Measurements from ENCODE around the gene CLCN1. TPM values are rescaled to one million over a fixed set of nuclear protein-coding genes. Genes with fewer than 3 reads are reported as not detected.

The CLCN1 gene
- total and polyA plus RNA-seq, 2 of the 8 experiments (the other 6 are each of a cell fraction or from before 2014, with no cell fraction given): 0.36 to 0.41 TPM

DNA sequence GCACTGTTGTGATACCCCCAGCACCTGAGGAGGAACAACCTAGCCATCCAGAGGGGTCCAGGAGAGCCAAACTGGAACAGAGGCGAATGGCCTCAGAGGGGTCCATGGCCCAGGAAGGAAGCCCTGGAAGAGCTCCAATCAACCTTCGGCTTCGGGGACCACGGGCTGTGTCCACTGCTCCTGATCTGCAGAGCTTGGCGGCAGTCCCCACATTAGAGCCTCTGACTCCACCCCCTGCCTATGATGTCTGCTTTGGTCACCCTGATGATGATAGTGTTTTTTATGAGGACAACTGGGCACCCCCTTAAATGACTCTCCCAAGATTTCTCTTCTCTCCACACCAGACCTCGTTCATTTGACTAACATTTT, 29.4 kb upstream of the CLCN1 start:
- Histone ChIP-seq H3K14ac (ENCODE audit: insufficient read length) (no peak overlapping the region), H3K9ac (replicated peaks in 1 of 4; ENCODE audit: extremely low read depth in 1 of 4, low read depth in 3 of 4, low read length in 3 of 4) (no peak overlapping the region), H3K27ac (ENCODE audit: low read depth, low read length) (no peak overlapping the region), H3K4me2 (ENCODE audit: insufficient read depth in 1 of 2, low read depth in 2 of 2, low read length in 2 of 2) (no peak overlapping the region), H3K56ac (replicated peaks; ENCODE audit: insufficient read length, low read depth, low read length) (no peak overlapping the region), H3K23me2 (ENCODE audit: low read depth, low read length) (peaks cover 8% of the 10 kb centered on the region), H2BK5ac (ENCODE audit: low read depth, low read length) (no peak overlapping the region), H4K8ac (ENCODE audit: extremely low read depth, insufficient read depth, low read length) (no peak overlapping the region), H3K4me3 (ENCODE audit: extremely low read depth in 1 of 4, insufficient read depth in 2 of 4, low read depth in 3 of 4, low read length in 4 of 4) (no peak overlapping the region), H4K5ac (ENCODE audit: insufficient read length, low read depth, low read length) (no peak overlapping the region), H3K79me1 (ENCODE audit: low read depth, low read length) (peaks cover 3% of the 10 kb centered on the region), H2AK5ac (ENCODE audit: low read depth, low read length) (no peak overlapping the region), H3K27me3 (replicated peaks in 1 of 4; ENCODE audit: control insufficient read depth in 3 of 4, extremely low read depth in 1 of 4, insufficient read depth in 3 of 4, low read length in 3 of 4) (peaks cover 10 to 21% (median 20%) of the 10 kb centered on the region in 4 experiments), H3K36me3 (ENCODE audit: control insufficient read depth in 2 of 4, insufficient read depth in 4 of 4, low read length in 3 of 4) (peaks cover 0 to 9% (median 4%) of the 10 kb centered on the region in 4 experiments; a peak in 3 of 8 replicates), H4K20me1 (replicated peaks in 1 of 2; ENCODE audit: control insufficient read depth in 1 of 2, insufficient read depth in 2 of 2, low read length in 2 of 2) (peaks cover 0 to 2% of the 10 kb centered on the region in 2 experiments), H2BK12ac (ENCODE audit: low read depth, low read length) (no peak overlapping the region), H3K18ac (ENCODE audit: extremely low read depth, low read length) (no peak overlapping the region), H2BK15ac (ENCODE audit: low read length) (no peak overlapping the region), H3K9me3 (ENCODE audit: insufficient read depth in 2 of 2, low read depth in 1 of 2, low read length in 1 of 2) (peaks cover 6 to 13% of the 10 kb centered on the region in 2 experiments), H3K23ac (ENCODE audit: insufficient read length) (no peak overlapping the region), H4K91ac (replicated peaks; ENCODE audit: insufficient read length, low read length) (no peak overlapping the region), H3K4ac (replicated peaks; ENCODE audit: insufficient read length, low read depth, low read length) (no peak overlapping the region), H2AFZ (ENCODE audit: low read length) (no peak overlapping the region), H3K4me1 (replicated peaks in 1 of 4; ENCODE audit: control insufficient read depth in 3 of 4, insufficient read depth in 4 of 4, low read length in 3 of 4) (peaks cover 9 to 14% (median 10%) of the 10 kb centered on the region in 4 experiments), H3K79me2 (ENCODE audit: control insufficient read depth in 1 of 2, insufficient read depth in 2 of 2, low read length in 2 of 2) (peaks cover 0 to 30% of the 10 kb centered on the region in 2 experiments; a peak in 3 of 4 replicates), H2BK120ac (replicated peaks; ENCODE audit: low read depth, low read length) (no peak overlapping the region), H2BK20ac (ENCODE audit: low read length) (no peak overlapping the region)
- FAIRE-seq (no peak), DNase-seq (ENCODE audit: low read depth in 1 of 2, low spot score in 2 of 2) (no peak)
- ChIA-PET CTCF (ENCODE audit: partially characterized antibody) (interaction anchor here (0.6 to 3.6 kb wide), 8 partner anchors 10 to 699 kb away, joined by 3 to 22 read pairs (median 3); partner anchors contain the start of gene GSTK1), POLR2A (ENCODE audit: partially characterized antibody) (interaction anchor here (1.0 to 2.5 kb wide), 2 partner anchors 9 to 23 kb away, joined by 3 to 6 read pairs; partner anchors contain the start of gene GSTK1)
- 94% methylated on average over 6 of the region's 6 CpGs; no CpG with 5 or more reads in 1 of the 2 experiments for WGBS, 2 experiments (ENCODE audit: extremely low coverage in 1 of 2, insufficient coverage in 1 of 2, insufficient read length in 1 of 2, insufficient replicate concordance in 2 of 2, low coverage in 1 of 2, low lambda C conversion rate in 2 of 2, missing lambda C conversion rate in 1 of 2)
- no peak for TF ChIP-seq KDM4A (IDR thresholded peaks at IDR 0.05; ENCODE audit: low read depth, low read length, severe bottlenecking)
- no peak for TF ChIP-seq FOSL1 (IDR thresholded peaks at IDR 0.05; ENCODE audit: insufficient read depth, low read depth, low read length)
- TF ChIP-seq BCL11A (IDR thresholded peaks at IDR 0.05; ENCODE audit: low read depth in 2 of 2, low read length in 2 of 2): no peak
- TF ChIP-seq HDAC6 (IDR thresholded peaks at IDR 0.05; ENCODE audit: low read depth, low read length): no peak
- no peak for TF ChIP-seq POLR2AphosphoS5 (IDR thresholded peaks at IDR 0.05; ENCODE audit: low read depth, low read length)
- TF ChIP-seq SP1 (IDR thresholded peaks at IDR 0.05; ENCODE audit: low read depth, low read length): no peak
- TF ChIP-seq CBX5 (IDR thresholded peaks at IDR 0.05; ENCODE audit: low read depth, low read length): no peak
- no peak for TF ChIP-seq ASH2L (IDR thresholded peaks at IDR 0.05; ENCODE audit: low read length)
- no peak for TF ChIP-seq NRF1 (IDR thresholded peaks at IDR 0.05; ENCODE audit: low read depth, low read length)
- no peak for TF ChIP-seq POLR2A (IDR thresholded peaks at IDR 0.05; ENCODE audit: control extremely low read depth in 1 of 2, low read depth in 2 of 2, low read length in 2 of 2)
- TF ChIP-seq BRCA1 (IDR thresholded peaks at IDR 0.05; ENCODE audit: low read depth, low read length): no peak
- no peak for TF ChIP-seq SUZ12 (IDR thresholded peaks at IDR 0.05; ENCODE audit: low read length)
- no peak for TF ChIP-seq TBP (IDR thresholded peaks at IDR 0.05; ENCODE audit: low read depth, low read length)
- TF ChIP-seq, protein P1, sequence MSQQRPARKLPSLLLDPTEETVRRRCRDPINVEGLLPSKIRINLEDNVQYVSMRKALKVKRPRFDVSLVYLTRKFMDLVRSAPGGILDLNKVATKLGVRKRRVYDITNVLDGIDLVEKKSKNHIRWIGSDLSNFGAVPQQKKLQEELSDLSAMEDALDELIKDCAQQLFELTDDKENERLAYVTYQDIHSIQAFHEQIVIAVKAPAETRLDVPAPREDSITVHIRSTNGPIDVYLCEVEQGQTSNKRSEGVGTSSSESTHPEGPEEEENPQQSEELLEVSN (IDR thresholded peaks at IDR 0.05): no peak
- no peak for TF ChIP-seq GABPA (IDR thresholded peaks at IDR 0.05; ENCODE audit: borderline replicate concordance, insufficient read depth, low read length)
